ENCODE data around the gene LDLRAD3. TPM values are rescaled to one million over a fixed set of nuclear protein-coding genes. Genes with fewer than 3 reads are reported as not detected.
"Not testable (repeated sequence)": the region's sequence is repeated elsewhere in the genome, so short reads cannot be mapped to it uniquely, and the experiment has no call there.

LDLRAD3 gene
- total RNA-seq, 1 experiment from 2014 or later = 55.7 TPM

DNA sequence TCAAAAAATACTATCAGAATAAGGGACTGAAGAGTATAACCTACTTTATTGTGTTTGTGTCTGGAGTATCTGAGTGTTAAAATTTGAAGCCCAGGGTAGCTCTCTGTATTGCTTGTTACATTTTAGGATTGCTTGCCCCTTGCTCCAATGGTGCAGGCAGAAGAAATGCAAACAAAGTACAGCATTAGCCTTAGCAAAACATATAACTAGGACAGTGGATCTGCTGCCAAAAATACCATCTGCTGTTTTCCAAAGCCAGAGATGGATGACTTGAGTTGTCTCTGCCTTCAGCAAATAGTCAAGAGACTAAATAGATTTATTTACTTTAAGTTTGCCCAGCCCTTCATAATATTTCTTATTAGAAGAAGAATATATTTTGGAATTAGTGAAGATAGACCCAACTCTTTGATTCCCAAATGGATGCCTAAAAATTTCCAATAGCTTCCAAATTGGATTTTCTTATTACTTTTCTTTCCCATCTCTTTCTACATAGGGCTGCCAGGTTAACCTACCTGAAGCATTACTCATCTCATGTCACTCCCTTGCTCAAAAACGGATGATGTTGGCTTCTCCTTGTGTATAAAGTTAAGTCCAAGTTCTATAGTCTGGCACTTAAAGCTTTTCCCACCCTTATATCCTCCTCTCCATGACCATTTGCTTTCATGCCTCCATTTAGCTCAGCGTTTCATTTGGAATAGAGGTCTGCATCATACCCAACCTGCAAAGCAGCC lies 66.3 kb downstream of the LDLRAD3 start:
- Mint-ChIP-seq H3K27me3 (ENCODE audit: insufficient read depth, unreplicated experiment) (no peaks in the 10 kb centered on the region), H3K27ac (ENCODE audit: low read depth, unreplicated experiment) (peak overlapping the region; percentile 78), H3K4me3 (ENCODE audit: unreplicated experiment) (peak overlapping the region; percentile 66), H3K4me1 (ENCODE audit: insufficient read depth, unreplicated experiment) (peaks cover 62% of the 10 kb centered on the region), H3K9me3 (ENCODE audit: unreplicated experiment) (peaks cover 6% of the 10 kb centered on the region), H3K36me3 (ENCODE audit: insufficient read depth, unreplicated experiment) (peaks cover 21% of the 10 kb centered on the region)
- ChIA-PET CTCF (interaction anchor here (0.8 to 2.2 kb wide), 4 partner anchors 14 to 188 kb away, joined by 4 to 10 read pairs (median 6); no protein-coding TSS in a partner anchor), POLR2A (interaction anchor here (0.6 to 1.2 kb wide), 7 partner anchors 14 to 1504 kb away, joined by 3 to 7 read pairs (median 3); no protein-coding TSS in a partner anchor)
- intact Hi-C loops (cut with micrococcal nuclease) = no loop called here
- no peak for TF ChIP-seq CTCF (IDR thresholded peaks at IDR 0.05; ENCODE audit: unreplicated experiment)
- no TSS peak for BruUV-seq (replicated peaks)
- peak; percentile 43 for DNase-seq (ENCODE audit: unreplicated experiment)

GRCh38 chr11:36011574-36011973 lies 67.7 kb downstream of the LDLRAD3 start:
- POLR2A ChIA-PET = interaction anchor here (1.0 kb wide), 1 partner anchor 11 kb away, joined by 3 read pairs; no protein-coding TSS in a partner anchor
- Mint-ChIP-seq H3K27me3 (ENCODE audit: insufficient read depth, unreplicated experiment) (no peaks in the 10 kb centered on the region), H3K4me1 (ENCODE audit: insufficient read depth, unreplicated experiment) (peaks cover 69% of the 10 kb centered on the region), H3K4me3 (ENCODE audit: unreplicated experiment) (no peak overlapping the region), H3K27ac (ENCODE audit: low read depth, unreplicated experiment) (peak overlapping the region; percentile 80), H3K36me3 (ENCODE audit: insufficient read depth, unreplicated experiment) (peaks cover 15% of the 10 kb centered on the region), H3K9me3 (ENCODE audit: unreplicated experiment) (no peaks in the 10 kb centered on the region)
- TF ChIP-seq CTCF (IDR thresholded peaks at IDR 0.05; ENCODE audit: unreplicated experiment) = no peak
- intact Hi-C loops (cut with micrococcal nuclease) = no loop called here
- no peak for DNase-seq (ENCODE audit: unreplicated experiment)
- CTCF ChIA-PET = interaction anchor here (0.5 to 2.2 kb wide), 2 partner anchors 183 to 190 kb away, joined by 4 to 10 read pairs; no protein-coding TSS in a partner anchor
- BruUV-seq (replicated peaks) = no TSS peak

DNA sequence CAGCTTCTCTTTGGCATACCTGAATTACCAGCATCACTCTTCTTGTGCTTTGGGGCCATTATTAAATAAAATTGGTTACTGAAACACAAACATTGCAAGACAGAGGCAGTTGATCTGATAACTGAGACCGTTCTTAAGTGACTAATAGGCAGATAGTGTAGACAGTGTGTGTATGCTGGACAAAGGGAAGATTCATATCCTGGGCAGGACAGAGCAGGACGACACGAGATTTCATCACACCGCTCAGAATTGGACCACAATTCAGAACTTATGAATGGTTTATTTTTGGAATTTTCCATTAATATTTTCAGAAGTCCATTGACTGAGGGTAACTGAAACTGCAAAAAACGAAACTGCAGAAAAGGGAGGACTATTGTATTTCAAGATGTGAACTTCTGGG lies 68.6 kb downstream of the LDLRAD3 start:
- no peak for TF ChIP-seq CTCF (IDR thresholded peaks at IDR 0.05; ENCODE audit: unreplicated experiment)
- POLR2A ChIA-PET = interaction anchor here (0.8 to 1.6 kb wide), 3 partner anchors 68 to 190 kb away, joined by 3 to 4 read pairs (median 4); no protein-coding TSS in a partner anchor
- no TSS peak for BruUV-seq (replicated peaks)
- Mint-ChIP-seq H3K27ac (ENCODE audit: low read depth, unreplicated experiment) (peak overlapping the region; percentile 80), H3K4me3 (ENCODE audit: unreplicated experiment) (peak overlapping the region; percentile 63), H3K36me3 (ENCODE audit: insufficient read depth, unreplicated experiment) (peaks cover 17% of the 10 kb centered on the region), H3K4me1 (ENCODE audit: insufficient read depth, unreplicated experiment) (peaks cover 67% of the 10 kb centered on the region), H3K27me3 (ENCODE audit: insufficient read depth, unreplicated experiment) (no peaks in the 10 kb centered on the region), H3K9me3 (ENCODE audit: unreplicated experiment) (no peaks in the 10 kb centered on the region)
- DNase-seq (ENCODE audit: unreplicated experiment) = peak; percentile 54
- intact Hi-C loops (cut with micrococcal nuclease) = no loop called here
- CTCF ChIA-PET = interaction anchor here (0.5 to 0.7 kb wide), 2 partner anchors 184 to 509 kb away, joined by 3 to 4 read pairs; no protein-coding TSS in a partner anchor

DNA sequence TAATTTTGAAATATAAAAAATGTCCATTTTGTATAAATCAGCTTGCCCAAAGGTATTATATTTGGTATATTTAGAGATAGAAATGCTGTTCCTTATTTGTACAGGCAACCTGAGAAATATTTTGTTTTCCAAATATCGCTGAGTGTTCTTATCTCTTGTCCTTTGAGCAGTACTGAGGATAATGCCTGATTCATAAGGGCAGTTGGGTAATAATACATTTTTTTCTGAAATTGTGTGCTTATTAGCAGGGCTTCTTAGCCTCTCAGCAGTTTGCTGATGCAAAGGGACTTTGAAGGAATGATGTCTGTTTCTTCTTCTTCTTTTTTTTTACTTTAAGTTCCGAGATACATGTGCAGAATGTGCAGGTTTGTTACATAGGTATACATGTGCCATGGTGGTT lies 69.1 kb downstream of the LDLRAD3 start:
- intact Hi-C loops (cut with micrococcal nuclease) = no loop called here
- Mint-ChIP-seq H3K4me1 (ENCODE audit: insufficient read depth, unreplicated experiment) (peaks cover 63% of the 10 kb centered on the region), H3K9me3 (ENCODE audit: unreplicated experiment) (no peaks in the 10 kb centered on the region), H3K36me3 (ENCODE audit: insufficient read depth, unreplicated experiment) (peaks cover 23% of the 10 kb centered on the region), H3K27ac (ENCODE audit: low read depth, unreplicated experiment) (peak overlapping the region; percentile 80), H3K27me3 (ENCODE audit: insufficient read depth, unreplicated experiment) (no peaks in the 10 kb centered on the region), H3K4me3 (ENCODE audit: unreplicated experiment) (peak overlapping the region; percentile 63)
- DNase-seq (ENCODE audit: unreplicated experiment) = peak; percentile 16
- BruUV-seq (replicated peaks) = no TSS peak
- CTCF ChIA-PET = no interaction called here
- POLR2A ChIA-PET = interaction anchor here (0.8 to 1.6 kb wide), 3 partner anchors 68 to 191 kb away, joined by 3 to 4 read pairs (median 4); no protein-coding TSS in a partner anchor
- TF ChIP-seq CTCF (IDR thresholded peaks at IDR 0.05; ENCODE audit: unreplicated experiment) = no peak

DNA sequence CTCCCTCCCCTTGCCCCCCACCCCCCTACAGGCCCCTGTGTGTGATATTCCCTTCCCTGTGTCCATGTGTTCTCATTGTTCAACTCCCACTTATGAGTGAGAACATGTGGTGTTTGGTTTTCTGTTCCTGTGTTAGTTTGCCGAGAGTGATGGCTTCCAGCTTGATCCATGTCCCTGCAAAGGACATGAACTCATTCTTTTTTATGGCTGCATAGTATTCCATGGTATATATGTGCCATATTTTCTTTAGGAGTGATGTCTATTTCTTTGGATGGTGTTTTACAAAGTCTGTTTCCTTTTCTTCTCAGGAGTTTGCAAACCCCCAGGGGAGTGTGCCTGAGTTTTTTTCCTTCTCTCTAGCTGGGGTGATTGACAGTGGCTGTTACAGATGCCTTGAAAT lies 69.6 kb downstream of the LDLRAD3 start:
- H3K4me1 Mint-ChIP-seq (ENCODE audit: insufficient read depth, unreplicated experiment) = peaks cover 64% of the 10 kb centered on the region
- H3K27me3 Mint-ChIP-seq (ENCODE audit: insufficient read depth, unreplicated experiment); H3K9me3 Mint-ChIP-seq (ENCODE audit: unreplicated experiment); DNase-seq (ENCODE audit: unreplicated experiment); intact Hi-C loops (cut with micrococcal nuclease); BruUV-seq (replicated peaks): not testable (repeated sequence)
- POLR2A ChIA-PET = interaction anchor here (0.7 to 1.6 kb wide), 3 partner anchors 32 to 191 kb away, joined by 3 to 4 read pairs (median 4); no protein-coding TSS in a partner anchor
- peaks cover 25% of the 10 kb centered on the region for H3K36me3 Mint-ChIP-seq (ENCODE audit: insufficient read depth, unreplicated experiment)
- H3K27ac Mint-ChIP-seq (ENCODE audit: low read depth, unreplicated experiment) = peak overlapping the region; percentile 16
- CTCF ChIA-PET = interaction anchor here (0.9 to 1.0 kb wide), 2 partner anchors 11 to 525 kb away, joined by 3 read pairs; no protein-coding TSS in a partner anchor
- H3K4me3 Mint-ChIP-seq (ENCODE audit: unreplicated experiment) = peak overlapping the region; percentile 56
